ENCODE data around the gene MAP3K20. TPM values are rescaled to one million over a fixed set of nuclear protein-coding genes. Genes with fewer than 3 reads are reported as not detected.

Gene MAP3K20
- total and polyA plus RNA-seq, 10 donors = 3.2 to 24.1 (median 14.6) TPM

- Histone ChIP-seq H3K36me3 (peaks cover 0 to 23% (median 2%) of the 10 kb centered on the region in 6 donors), H3K27me3 (replicated peaks in 1 of 7) (no peaks in the 10 kb centered on the region), H3K27ac (no peak overlapping the region), H3K4me1 (no peaks in the 10 kb centered on the region), H3K9me3 (no peaks in the 10 kb centered on the region), H3K4me3 (no peak overlapping the region)
- no peak for DNase-seq
- TF ChIP-seq CTCF (IDR thresholded peaks at IDR 0.05 in 8 of 11, conservative IDR thresholded peaks at IDR 0.05 in 3 of 11) = no peak
- TF ChIP-seq POLR2A (IDR thresholded peaks at IDR 0.05) = no peak
- no peak for TF ChIP-seq POLR2AphosphoS5 (IDR thresholded peaks at IDR 0.05)
- intact Hi-C loops (cut with DNase I; ENCODE audit: low total_unique reads) = no loop called here
- 81 to 92% (median 83%) methylated on average over 2 of the region's 2 CpGs for WGBS, 5 donors
Measured at GRCh38 chr2:173229086-173229485, 153.4 kb downstream of the MAP3K20 start.

GRCh38 chr2:173230181-173230580 lies 154.5 kb downstream of the MAP3K20 start:
- TF ChIP-seq POLR2A (IDR thresholded peaks at IDR 0.05) = no peak
- TF ChIP-seq CTCF (IDR thresholded peaks at IDR 0.05 in 8 of 11, conservative IDR thresholded peaks at IDR 0.05 in 3 of 11) = no peak
- TF ChIP-seq POLR2AphosphoS5 (IDR thresholded peaks at IDR 0.05) = no peak
- Histone ChIP-seq H3K9me3 (no peaks in the 10 kb centered on the region), H3K36me3 (peaks cover 0 to 26% (median 2%) of the 10 kb centered on the region in 6 donors), H3K27me3 (replicated peaks in 1 of 7) (no peaks in the 10 kb centered on the region), H3K27ac (no peak overlapping the region), H3K4me3 (no peak overlapping the region), H3K4me1 (no peaks in the 10 kb centered on the region)
- intact Hi-C loops (cut with DNase I; ENCODE audit: low total_unique reads) = no loop called here
- 89 to 98% (median 95%) methylated on average over 5 of the region's 5 CpGs for WGBS, 5 donors
- no peak for DNase-seq

GRCh38 chr2:173231042-173231441 lies 155.4 kb downstream of the MAP3K20 start:
- no peak overlapping the region for H3K27ac ChIP-seq
- no peak overlapping the region for H3K4me3 ChIP-seq
- H3K9me3 ChIP-seq = no peaks in the 10 kb centered on the region
- no peak for DNase-seq
- 63 to 80% (median 70%) methylated on average over 1 of the region's 1 CpG for WGBS, 5 donors
- H3K27me3 ChIP-seq (replicated peaks in 1 of 7) = no peaks in the 10 kb centered on the region
- intact Hi-C loops (cut with DNase I; ENCODE audit: low total_unique reads) = no loop called here
- no peak for TF ChIP-seq POLR2A (IDR thresholded peaks at IDR 0.05)
- TF ChIP-seq POLR2AphosphoS5 (IDR thresholded peaks at IDR 0.05) = no peak
- no peak for TF ChIP-seq CTCF (IDR thresholded peaks at IDR 0.05 in 8 of 11, conservative IDR thresholded peaks at IDR 0.05 in 3 of 11)
- H3K4me1 ChIP-seq = no peaks in the 10 kb centered on the region
- peaks cover 0 to 26% (median 2%) of the 10 kb centered on the region in 6 donors for H3K36me3 ChIP-seq

- Histone ChIP-seq H3K36me3 (peaks cover 0 to 27% (median 2%) of the 10 kb centered on the region in 6 donors), H3K9me3 (no peaks in the 10 kb centered on the region), H3K27me3 (replicated peaks in 1 of 7) (no peaks in the 10 kb centered on the region), H3K4me3 (no peak overlapping the region), H3K27ac (no peak overlapping the region), H3K4me1 (no peaks in the 10 kb centered on the region)
- DNase-seq = no peak
- TF ChIP-seq POLR2AphosphoS5 (IDR thresholded peaks at IDR 0.05) = no peak
- TF ChIP-seq CTCF (IDR thresholded peaks at IDR 0.05 in 8 of 11, conservative IDR thresholded peaks at IDR 0.05 in 3 of 11) = no peak
- no peak for TF ChIP-seq POLR2A (IDR thresholded peaks at IDR 0.05)
- WGBS, 5 donors = 60 to 90% (median 71%) methylated on average over 1 of the region's 1 CpG
- intact Hi-C loops (cut with DNase I; ENCODE audit: low total_unique reads) = no loop called here
Measured at GRCh38 chr2:173231465-173231864, 155.8 kb downstream of the MAP3K20 start.
